HS-27A (cell line): ENCODE measurements around the gene GIMAP6.
"Not testable (repeated sequence)": the region's sequence is repeated elsewhere in the genome, so short reads cannot be mapped to it uniquely, and the experiment has no call there.

Experiments
- DNase-seq: peaks from one replicate; pipeline ENCODE4 v3.0.0-alpha.2; 2012; ENCODE audit warnings: low read depth, missing footprints

The GIMAP6 gene

DNA sequence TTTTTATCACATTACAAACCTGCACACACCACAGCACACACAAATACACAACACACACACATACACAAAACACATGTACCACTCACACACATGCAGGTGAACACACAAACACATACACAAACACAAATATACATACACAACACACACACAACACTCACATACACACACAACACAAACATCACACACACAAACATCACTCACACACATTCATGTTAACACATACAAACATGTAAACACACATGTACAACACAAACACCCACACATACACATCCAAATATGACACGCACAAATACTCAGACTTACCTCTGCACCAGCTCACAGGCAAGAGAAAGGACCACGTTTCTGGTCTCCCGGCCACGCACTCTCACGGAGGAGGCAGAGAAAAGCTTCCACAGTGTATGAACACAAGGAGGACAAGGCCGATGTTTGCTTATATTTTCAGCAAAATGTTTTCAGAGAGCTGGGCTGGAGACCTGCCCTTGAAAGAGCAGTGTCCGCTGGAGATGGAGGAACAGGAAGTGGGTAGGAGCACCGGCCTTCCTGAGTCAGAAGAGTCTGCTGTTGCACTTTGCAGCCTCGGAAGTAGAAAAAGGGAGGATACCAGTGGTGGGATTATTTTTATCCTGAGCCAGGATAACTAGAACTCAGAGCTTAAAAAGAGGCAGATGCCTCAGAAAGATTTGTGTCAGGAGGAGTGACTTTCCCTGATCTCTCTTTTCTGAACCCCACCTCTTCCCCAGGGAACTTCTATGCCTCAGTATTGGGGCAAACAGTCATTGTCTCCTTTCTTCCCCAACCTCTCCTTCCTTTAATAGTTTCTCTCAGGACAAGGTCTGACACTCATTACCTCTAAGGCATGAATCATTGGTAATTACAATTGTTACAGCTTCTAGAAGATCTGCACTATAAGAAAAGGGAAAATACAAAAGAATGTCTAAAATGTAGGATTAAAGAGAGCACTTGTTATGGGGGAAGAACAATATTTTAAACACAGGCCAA, at the start of gene GIMAP6:
Gene GIMAP6 (minus strand): TSS at position 520 of the 999 bp plus-strand sequence. CDS start 2,243 bp downstream, outside the sequence.
- no peak for DNase-seq

DNA sequence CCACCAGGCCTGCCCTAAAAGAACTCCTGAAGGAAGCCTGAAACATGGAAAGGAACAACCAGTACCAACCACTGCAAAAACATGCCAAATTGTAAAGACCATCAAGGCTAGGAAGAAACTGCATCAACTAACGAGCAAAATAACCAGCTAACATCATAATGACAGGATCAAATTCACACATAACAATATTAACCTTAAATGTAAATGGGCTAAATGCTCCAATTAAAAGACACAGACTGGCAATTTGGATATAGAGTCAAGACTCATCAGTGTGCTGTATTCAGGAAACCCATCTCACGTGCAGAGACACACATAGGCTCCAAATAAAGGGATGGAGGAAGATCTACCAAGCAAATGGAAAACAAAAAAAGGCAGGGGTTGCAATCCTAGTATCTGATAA, 48.2 kb upstream of the GIMAP6 start:
- DNase-seq, result not testable (repeated sequence)

DNA sequence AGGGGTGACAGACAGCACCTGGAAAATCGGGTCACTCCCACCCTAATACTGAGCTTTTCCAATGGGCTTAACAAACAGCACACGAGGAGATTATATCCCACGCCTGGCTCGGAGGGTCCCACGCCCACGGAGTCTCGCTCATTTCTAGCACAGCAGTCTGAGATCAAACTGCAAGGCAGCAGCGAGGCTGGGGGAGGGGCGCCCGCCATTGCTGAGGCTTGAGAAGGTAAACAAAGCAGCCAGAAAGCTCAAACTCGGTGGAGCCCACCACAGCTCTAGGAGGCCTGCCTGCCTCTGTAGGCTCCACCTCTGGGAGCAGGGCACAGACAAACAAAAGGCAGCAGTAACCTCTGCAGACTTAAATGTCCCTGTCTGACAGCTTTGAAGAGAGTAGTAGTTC, 46.4 kb upstream of the GIMAP6 start:
- DNase-seq, result not testable (repeated sequence)

DNA sequence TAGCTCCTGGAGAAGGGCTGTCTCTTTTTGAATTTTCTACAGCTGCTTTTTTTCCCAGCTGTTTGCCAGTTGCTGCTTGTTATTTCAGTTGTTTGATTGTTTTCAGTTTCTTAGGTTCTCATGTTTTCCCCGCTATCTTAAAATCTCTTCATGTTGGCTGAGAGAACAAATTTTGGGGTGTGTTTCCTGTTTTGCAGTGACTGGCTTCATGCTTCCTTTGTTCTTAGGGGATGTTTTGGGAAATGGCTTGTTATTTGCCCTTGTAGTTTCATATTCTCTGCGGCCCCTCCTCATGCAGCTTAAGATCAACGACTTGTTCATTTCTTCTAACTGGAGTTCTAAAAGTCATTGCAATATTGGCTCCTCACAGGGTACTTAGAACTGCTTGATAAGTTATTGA, 44.7 kb upstream of the GIMAP6 start:
- not testable (repeated sequence) for DNase-seq

DNA sequence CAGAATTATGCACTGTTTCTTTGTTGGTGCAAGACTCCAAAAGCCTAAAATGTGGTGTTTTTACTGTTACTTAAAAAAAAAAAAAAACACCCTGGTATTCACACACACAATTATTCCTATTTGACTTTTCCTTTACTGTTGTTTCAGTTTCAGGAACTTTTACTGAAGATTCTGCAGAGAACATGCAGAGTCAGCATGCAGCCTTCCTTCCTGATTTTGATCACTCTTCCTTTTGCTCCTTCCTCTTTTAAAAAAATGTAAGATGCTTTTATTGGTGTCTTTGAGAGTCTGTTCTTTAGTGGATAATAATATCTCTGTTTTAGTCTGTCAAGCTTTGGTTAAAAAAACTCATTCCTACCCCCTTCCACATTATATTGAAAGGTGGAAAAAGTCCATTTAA, 44.1 kb upstream of the GIMAP6 start:
- DNase-seq, result not testable (repeated sequence)

DNA sequence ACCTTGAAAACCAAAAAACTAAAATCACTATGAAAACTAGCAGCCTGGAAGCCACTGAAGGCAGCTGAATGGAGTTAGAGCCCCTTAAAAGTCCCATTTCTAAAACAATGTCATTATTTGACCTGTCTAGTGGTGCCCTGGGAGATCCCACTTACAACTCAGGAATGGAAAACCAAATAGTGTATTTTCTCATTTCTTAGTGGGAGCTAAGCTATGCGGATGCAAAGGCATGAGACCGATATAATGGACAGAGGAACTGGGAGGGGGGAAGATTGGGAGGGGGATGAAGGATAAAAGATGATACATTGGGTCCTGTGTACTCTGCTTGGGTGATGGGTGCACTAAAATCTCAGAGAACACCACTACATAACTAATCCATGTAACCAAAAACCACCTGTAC, 43.5 kb upstream of the GIMAP6 start:
- DNase-seq, result no peak

DNA sequence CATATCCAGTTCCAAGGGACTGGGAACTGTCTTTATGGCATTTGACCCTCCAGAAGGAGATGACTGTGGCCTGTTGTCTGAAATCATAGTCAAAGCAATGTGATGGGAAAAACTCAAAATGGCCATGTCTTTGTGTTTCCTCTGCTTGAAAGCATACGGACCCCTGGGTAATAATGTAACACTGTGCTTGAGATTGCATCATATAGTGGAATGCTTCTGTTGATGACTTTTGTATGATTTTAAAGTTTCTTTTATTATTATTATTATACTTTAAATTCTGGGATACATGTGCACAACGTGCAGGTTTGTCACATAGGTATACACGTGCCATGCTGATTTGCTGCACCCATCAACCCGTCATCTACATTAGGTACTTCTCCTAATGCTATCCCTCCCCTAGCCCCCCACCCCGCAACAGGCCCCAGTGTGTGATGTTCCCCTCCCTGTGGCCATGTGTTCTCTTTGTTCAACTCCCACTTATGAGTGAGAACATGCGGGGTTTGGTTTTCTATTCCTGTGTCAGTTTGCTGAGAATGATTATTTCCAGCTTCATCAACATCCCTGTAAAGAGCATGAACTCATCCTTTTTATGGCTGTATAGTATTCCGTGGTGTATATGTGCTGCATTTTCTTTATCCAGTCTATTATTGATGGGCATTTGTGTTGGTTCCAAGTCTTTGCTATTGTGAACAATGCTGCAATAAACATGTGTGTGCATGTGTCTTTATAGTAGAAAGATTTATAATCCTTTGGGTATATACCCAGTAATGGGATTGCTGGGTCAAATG, 39.8 kb upstream of the GIMAP6 start:
- not testable (repeated sequence) for DNase-seq

DNA sequence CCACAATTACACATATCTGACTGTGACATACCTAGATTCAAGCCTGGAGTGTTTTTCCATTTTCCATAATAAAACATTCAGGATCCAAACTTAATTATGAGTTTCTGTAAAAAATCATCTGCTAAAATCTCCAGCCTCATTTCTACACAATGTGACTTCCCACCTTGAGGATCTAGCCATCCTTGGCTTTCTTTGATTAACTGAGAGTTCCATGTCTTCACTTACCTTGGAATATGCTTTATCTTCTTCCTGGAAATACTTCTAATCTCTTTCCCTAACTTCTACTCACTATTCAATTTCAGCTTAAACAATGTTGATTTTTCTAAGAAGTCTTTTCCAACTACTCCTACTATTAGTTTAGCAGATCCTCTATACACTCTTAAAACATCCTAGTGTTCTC, 36.8 kb upstream of the GIMAP6 start:
- DNase-seq, result no peak

DNA sequence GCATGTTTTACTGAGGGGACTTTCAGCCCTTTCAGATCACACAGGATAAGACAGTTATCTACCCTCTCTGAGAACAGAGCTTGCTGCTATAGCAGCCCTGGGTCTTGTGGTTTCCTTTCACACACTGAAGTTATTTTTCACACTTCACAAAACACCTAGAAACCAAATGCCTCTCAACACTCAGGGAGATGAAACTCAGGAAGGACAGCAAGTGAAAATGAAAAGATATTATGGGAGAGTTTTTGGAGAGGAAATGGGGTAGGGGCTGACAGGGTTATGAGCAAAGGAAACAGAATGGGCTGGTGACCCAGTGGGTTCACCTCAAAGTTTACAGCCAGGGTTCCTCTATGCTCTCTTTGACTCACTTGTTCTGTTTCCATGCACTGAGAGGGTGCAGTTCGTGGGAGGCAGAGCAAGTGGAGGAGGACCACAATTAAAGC, 36.3 kb upstream of the GIMAP6 start:
- no peak for DNase-seq

DNA sequence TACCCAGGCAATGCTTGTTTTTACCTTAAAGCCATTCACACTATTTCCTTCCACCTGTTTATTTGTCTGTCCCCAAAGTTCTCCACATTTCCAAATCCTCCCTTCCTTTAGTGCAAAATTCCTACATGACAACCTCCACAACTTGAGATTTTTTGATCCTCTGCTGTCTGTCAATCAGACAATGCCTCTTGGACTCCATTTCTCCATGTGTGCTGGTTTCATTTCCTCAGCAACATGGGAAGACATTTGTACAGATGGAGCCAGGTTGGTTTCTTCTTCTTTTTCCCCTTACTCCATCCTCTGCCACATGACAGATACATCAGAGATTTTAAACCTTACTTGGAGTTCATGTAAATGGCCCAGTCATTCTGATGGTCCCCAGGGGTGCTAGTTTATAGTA, 34.2 kb upstream of the GIMAP6 start:
- DNase-seq, result no peak

DNA sequence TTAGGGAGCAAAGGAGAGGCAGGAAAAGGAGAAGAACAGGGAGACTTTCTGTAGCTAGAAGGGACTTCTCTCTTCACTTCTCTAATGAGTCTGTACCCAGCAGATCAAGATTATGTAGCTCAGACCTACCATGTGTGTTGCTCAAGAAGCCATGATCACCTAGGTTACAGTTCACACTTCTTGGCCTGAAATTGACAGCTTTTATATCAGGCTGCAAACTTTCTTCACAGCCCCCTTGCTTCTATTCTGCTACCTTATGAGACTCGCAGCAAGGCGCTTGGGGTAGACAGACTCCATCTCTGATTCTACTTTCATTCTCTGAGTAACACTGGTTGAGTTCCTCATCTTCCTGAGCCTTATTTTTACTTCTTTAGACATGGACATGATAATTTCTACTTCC, 33.7 kb upstream of the GIMAP6 start:
- no peak for DNase-seq

DNA sequence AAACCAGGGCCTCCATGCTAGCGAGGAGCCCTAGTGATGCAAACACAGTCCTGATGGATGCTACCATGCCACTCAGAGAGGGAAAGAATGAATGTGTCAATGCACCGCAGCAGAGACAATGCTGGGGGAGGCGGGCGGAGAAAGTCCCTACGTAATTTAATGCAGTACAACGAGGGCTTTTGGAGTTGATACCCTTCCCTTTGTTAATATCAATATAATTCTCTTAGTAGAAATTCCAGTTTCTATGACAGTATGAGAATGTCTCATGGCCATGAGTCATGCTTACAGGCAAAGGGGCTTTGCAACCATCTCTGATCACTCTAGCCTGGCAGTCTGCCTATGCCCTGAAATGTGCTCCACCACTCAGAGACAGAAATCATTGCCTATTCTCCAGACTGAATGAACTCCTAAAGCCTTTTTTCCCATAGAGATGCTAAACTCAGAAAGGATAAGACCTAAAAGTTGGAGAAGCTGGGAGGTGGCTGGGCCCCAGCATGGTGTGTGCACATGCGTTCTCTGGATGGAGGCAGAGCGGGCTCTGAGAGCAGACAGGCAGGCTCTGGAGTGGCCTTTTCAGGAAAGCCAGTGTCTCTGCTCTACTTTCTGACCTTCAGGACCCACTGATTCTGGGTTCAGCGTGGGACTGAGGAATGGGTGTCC, 33.0 kb upstream of the GIMAP6 start:
- no peak for DNase-seq

DNA sequence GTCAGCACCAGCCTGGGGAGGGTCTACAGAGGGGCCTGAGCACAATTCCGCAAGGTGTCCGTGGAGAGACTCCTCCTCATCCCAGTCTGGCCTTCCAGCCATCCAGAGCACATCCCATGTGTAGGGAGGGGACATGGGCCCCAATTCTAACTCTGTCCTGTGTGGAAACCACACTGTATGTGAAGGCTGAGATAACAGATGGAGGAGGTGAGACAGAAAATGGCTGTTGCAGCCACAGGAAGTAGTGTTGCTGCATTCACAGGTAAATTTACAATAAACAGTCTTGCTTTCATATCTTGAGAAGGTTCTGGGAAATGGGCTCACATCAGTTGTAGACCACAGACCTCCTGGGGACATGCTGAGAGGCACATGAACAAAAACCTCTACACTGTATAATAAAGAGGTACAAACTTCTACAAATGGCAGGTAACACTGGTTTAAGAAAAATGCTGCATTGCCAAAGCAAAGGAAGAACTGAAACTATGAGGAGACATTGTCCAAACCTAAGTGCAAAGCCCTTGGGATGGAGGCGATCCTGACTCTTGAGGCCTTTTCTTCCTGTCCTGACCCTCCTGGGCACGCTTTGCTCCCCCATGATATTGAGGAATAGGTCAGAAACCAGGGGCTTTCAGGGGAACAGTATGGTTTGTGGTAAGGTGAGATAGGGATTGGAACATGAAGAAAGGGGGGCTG, 31.8 kb upstream of the GIMAP6 start:
- DNase-seq, result no peak

DNA sequence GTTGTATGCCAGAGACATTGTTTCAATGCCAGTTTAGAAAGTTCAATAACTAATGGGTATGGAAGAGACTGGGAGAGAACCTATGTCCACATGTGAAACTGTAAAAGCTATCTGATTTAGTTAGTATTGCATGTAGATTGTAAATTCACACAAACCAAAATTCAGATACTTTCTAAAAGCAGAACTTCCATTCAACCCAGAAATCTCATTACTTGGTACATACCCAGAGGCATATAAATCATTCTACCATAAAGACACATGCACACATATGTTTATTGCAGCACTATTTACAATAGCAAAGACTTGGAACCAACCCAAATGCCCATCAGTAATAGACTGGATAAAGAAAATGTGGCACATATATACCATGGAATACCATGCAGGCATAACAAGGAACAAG, 30.6 kb upstream of the GIMAP6 start:
- not testable (repeated sequence) for DNase-seq

DNA sequence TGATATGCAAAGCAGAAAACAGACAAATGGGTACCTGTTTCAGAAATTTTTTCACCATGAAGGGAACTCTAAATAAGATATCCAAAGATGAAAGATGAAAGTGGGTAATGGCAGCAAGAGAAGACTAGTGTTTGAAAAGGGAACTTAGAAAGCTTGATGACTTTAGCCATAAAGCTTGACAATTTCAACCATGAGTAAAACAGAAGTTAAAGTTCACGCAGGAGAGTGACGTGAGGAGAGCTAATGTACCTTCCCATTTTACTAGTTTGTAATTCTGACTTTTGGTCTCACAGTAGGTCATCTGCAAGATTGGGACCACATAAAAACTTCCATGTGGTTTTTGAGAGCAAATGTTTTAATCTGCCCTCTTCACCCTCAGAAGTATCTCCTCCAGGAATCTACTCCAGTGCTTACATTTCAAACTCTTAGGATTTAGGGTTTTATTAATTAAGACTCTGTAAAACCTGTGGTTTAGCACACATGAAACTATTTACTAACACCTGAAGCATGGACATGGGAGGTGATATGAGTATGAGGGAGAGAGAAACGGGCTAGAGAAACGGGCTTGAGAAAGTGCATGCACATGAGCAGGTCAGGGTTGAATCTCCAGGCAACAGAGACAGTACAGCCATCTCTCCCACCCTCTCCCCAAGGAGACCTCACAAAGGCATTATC, 28.9 kb upstream of the GIMAP6 start:
- no peak for DNase-seq

DNA sequence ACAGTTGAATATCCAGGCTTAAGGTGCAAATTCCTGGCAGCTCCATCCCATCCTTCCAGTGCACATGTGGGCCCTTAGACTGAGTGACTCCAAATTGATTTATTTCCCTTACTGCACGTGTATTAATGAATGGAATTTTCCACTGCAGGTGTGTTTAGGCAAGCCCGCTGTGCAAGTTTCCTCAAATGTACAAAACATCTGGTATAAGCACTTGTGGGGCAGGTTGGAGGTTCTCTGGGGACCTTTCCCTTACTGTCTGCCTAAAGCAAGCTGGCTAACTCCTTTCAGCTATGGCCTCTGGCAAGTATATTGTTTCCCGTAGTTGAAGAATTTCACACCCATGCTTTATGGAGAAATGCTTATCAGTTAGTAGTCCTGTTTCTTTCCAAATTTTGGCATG, 25.3 kb upstream of the GIMAP6 start:
- DNase-seq, result no peak

DNA sequence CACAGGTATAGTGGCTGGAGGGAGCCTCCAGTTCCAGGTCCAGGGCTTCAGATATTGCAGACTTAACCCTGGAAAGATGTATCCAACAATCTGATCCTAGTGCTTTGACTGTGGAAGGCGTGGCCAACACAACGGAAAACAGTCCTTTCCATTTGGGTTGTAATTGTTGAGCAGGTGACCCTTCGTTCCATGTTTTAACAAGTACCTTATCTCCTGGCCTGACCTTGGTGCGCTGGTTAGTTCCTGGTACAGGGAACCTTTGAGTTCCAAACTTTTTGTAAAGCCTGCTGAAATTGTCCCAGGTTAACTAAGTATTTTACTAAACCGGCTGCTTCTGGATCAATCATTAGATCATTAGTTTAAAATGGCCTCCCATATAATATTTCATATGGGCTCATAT, 23.9 kb upstream of the GIMAP6 start:
- no peak for DNase-seq

DNA sequence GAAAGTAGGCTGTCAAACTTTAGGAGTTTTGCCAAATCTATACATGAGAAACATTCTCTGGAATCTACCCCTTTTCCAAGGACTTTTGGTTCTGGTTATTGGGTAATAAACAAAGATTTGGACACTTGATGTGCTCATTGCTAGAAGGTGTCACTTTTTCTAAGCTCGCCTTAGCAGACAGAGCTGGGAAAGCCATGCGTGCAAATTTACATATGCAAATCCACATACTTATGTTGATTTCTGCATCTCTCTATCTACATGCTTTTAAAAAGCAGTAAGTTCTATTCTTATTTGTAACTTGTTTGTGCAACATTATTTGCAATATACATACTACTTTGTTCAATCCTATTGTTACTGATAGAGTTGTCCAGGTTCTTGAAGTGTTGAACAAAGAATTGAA, 22.5 kb upstream of the GIMAP6 start:
- DNase-seq, result no peak

DNA sequence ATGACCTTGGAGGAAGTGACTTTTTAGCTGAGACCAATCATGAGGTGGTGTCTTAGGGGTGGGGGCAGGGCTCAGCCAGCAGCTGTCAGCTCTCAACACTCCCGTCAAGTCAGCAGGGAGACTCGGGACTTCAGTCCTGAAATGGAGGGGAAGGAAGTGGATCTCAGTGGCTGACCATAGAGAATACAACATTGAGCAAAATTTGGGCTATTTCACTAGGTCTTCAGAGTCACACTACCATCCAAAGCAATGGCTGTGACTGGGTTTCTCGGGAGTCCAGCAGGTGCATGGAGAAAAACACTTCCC, 16.8 kb upstream of the GIMAP6 start:
- DNase-seq, result no peak

DNA sequence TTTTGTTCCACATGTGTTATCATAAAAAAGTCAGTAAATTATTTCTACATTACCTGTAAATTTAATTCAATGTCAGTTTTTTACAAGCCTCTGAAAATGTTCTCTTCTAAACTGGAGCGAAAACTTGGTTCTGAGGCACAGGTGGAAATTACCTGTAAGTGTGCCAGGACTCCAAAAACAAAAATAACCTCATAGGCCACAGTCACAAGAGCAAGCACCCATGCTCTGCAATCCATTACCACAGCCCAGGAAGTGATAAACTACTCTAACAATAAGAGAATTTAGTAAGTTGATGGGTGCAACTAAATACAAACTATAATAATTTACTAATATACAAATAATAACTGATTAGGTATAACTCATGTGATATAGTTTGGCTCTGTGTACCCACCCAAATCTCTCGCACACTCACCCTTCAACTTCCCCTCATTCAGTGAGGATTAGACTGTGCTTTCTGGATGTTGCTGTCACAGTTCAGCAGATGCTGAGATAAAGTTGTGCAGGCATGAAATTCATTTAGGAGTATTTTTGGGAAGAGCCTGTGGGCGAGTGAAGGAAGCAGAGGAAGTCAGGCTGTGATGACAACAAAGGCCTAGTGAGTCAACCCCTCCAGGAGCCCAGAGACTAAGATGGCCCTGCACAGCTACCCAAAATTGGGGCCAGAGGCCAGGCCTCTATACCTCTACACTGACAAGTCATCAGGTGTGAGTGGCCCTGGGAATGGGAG, 16.3 kb upstream of the GIMAP6 start:
- DNase-seq, result no peak
